Measurements from ENCODE around the gene MAB21L3. TPM values are rescaled to one million over a fixed set of nuclear protein-coding genes. Genes with fewer than 3 reads are reported as not detected.

The MAB21L3 gene
- total and polyA plus RNA-seq, 4 donors, result 0.13 to 0.42 (median 0.26) TPM

DNA sequence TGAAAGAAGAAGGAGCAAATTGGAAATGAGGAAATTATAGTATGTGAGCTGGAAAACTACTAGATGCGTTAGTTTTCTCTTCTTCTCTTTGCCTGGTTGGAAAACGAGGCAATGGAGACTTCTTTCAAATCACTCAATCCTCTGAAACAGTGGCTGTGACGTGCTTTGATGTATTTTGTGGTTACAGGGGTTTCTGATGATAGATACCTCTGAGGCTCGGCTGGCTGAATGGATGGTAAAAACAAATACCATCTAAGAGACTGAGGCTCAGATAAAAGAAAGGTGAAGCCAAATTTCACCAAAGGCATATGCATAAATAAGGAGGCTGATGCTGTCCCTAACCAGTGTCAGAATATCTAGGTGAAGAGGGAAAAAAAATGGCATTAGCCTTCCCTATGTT is 15.1 kb downstream of the MAB21L3 start (continued):
- TF ChIP-seq, protein P1, sequence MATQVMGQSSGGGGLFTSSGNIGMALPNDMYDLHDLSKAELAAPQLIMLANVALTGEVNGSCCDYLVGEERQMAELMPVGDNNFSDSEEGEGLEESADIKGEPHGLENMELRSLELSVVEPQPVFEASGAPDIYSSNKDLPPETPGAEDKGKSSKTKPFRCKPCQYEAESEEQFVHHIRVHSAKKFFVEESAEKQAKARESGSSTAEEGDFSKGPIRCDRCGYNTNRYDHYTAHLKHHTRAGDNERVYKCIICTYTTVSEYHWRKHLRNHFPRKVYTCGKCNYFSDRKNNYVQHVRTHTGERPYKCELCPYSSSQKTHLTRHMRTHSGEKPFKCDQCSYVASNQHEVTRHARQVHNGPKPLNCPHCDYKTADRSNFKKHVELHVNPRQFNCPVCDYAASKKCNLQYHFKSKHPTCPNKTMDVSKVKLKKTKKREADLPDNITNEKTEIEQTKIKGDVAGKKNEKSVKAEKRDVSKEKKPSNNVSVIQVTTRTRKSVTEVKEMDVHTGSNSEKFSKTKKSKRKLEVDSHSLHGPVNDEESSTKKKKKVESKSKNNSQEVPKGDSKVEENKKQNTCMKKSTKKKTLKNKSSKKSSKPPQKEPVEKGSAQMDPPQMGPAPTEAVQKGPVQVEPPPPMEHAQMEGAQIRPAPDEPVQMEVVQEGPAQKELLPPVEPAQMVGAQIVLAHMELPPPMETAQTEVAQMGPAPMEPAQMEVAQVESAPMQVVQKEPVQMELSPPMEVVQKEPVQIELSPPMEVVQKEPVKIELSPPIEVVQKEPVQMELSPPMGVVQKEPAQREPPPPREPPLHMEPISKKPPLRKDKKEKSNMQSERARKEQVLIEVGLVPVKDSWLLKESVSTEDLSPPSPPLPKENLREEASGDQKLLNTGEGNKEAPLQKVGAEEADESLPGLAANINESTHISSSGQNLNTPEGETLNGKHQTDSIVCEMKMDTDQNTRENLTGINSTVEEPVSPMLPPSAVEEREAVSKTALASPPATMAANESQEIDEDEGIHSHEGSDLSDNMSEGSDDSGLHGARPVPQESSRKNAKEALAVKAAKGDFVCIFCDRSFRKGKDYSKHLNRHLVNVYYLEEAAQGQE (IDR thresholded peaks at IDR 0.05), result no peak
- TF ChIP-seq HNF4A (conservative IDR thresholded peaks at IDR 0.05), result no peak
- TF ChIP-seq, protein P2, sequence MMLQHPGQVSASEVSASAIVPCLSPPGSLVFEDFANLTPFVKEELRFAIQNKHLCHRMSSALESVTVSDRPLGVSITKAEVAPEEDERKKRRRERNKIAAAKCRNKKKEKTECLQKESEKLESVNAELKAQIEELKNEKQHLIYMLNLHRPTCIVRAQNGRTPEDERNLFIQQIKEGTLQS (IDR thresholded peaks at IDR 0.05), result no peak
- no peak for TF ChIP-seq YY1 (IDR thresholded peaks at IDR 0.05)
- no peak for TF ChIP-seq HNF4G (IDR thresholded peaks at IDR 0.05)

DNA sequence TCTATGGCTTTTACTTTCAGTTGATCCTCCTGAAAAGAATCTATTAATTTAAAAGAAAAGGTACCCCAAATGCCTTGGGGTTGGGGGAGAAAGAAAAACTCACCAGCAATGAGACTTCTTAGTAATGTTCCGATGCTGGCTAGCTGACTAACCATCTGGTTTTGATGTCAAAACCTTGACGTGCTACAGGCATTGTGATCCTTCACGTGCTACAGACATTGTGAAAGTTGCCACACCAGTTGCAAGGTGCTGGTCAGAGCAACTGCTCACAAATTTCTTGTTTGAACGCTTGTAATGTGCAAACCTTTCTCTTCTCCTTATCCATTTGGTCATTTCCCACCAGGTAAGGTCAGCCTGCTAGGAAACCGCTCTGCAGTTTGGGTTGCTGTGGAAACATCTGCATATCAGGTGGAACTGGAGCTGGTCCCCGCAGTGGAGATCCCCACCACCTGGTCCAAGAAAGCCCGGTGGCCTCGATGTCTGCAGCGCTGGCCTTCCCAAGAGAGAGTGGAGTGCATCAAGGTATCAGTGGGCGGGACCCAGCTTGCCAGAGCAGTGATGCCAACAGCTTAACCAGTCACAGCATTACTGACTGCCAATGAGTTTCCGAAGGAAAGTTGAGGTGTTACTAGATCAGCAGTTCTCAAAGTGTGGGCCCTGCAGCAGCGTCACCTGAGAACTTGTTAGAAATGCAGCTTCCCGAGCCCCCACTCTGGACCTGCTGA is 16.1 kb downstream of the MAB21L3 start:
- no peak for TF ChIP-seq RXRA (IDR thresholded peaks at IDR 0.05)
- no peak for TF ChIP-seq YY1 (IDR thresholded peaks at IDR 0.05)
- no peak for TF ChIP-seq TAF1 (conservative IDR thresholded peaks at IDR 0.05)
- TF ChIP-seq, protein P3, sequence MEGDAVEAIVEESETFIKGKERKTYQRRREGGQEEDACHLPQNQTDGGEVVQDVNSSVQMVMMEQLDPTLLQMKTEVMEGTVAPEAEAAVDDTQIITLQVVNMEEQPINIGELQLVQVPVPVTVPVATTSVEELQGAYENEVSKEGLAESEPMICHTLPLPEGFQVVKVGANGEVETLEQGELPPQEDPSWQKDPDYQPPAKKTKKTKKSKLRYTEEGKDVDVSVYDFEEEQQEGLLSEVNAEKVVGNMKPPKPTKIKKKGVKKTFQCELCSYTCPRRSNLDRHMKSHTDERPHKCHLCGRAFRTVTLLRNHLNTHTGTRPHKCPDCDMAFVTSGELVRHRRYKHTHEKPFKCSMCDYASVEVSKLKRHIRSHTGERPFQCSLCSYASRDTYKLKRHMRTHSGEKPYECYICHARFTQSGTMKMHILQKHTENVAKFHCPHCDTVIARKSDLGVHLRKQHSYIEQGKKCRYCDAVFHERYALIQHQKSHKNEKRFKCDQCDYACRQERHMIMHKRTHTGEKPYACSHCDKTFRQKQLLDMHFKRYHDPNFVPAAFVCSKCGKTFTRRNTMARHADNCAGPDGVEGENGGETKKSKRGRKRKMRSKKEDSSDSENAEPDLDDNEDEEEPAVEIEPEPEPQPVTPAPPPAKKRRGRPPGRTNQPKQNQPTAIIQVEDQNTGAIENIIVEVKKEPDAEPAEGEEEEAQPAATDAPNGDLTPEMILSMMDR (IDR thresholded peaks at IDR 0.05; ENCODE audit: low read depth, low read length, missing input control), result no peak
- TF ChIP-seq SP1 (IDR thresholded peaks at IDR 0.05), result no peak
- no peak for TF ChIP-seq FOXA1 (IDR thresholded peaks at IDR 0.05)
- TF ChIP-seq RAD21 (IDR thresholded peaks at IDR 0.05), result no peak
- no peak for TF ChIP-seq GABPA (IDR thresholded peaks at IDR 0.05 in 1 of 2, conservative IDR thresholded peaks at IDR 0.05 in 1 of 2)
- Histone ChIP-seq H3K4me1 (ENCODE audit: control insufficient read depth in 4 of 4, insufficient read depth in 4 of 4, low read length in 3 of 4) (peaks cover 3 to 18% (median 4%) of the 10 kb centered on the region in 4 donors), H3K4me3 (ENCODE audit: low read depth in 1 of 3, low read length in 3 of 3) (no peak overlapping the region), H3K9me3 (ENCODE audit: control insufficient read depth in 4 of 4, low read length in 3 of 4) (no peaks in the 10 kb centered on the region), H3K36me3 (ENCODE audit: control insufficient read depth in 4 of 4, insufficient read depth in 3 of 4, low read depth in 1 of 4, low read length in 3 of 4) (no peaks in the 10 kb centered on the region), H3K27me3 (ENCODE audit: control insufficient read depth in 4 of 4, insufficient read depth in 4 of 4, low read length in 3 of 4) (no peaks in the 10 kb centered on the region), H3K27ac (ENCODE audit: low read depth in 1 of 2, low read length in 2 of 2) (no peak overlapping the region), H3K9ac (ENCODE audit: low read depth in 1 of 2, low read length in 2 of 2) (no peak overlapping the region)
- WGBS, result 93% methylated on average over 13 of the region's 13 CpGs
- DNase-seq (ENCODE audit: low spot score), result no peak

DNA sequence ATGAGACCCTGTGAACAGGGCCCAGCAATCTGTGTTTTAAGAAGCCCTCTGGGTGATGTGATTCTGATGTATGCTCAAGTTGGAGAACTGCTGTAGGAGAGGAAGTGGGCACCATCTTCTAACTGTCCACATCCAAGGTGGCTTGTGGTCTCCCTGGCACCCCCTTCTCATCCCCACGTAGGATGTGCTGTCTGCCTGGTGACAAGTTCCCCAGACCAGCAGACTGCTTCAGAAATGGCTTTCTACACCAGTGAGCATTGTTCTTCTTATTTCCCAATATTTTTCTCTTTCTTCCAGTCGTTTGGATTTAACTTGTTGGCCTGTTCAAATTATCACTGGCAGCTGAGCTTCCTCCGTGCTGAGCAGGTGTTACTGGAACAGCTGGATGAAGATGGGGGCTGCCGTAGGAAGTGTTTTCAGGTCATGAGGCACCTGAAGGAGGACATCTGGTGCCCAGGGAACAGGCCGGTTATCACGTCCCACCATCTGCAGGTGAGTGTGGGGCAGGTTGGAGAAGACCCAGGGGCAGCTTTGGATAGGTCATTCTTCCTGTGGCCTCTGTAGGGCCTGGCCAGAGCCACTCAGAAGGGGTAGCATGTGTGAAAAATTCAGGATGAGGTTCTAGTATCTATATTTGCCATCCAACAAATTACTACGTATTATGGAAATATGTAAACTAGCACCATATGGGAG is 16.8 kb downstream of the MAB21L3 start:
- Histone ChIP-seq H3K4me1 (ENCODE audit: control insufficient read depth in 4 of 4, insufficient read depth in 4 of 4, low read length in 3 of 4) (peaks cover 3 to 13% (median 4%) of the 10 kb centered on the region in 4 donors), H3K9me3 (ENCODE audit: control insufficient read depth in 4 of 4, low read length in 3 of 4) (no peaks in the 10 kb centered on the region), H3K36me3 (ENCODE audit: control insufficient read depth in 4 of 4, insufficient read depth in 3 of 4, low read depth in 1 of 4, low read length in 3 of 4) (no peaks in the 10 kb centered on the region), H3K27me3 (ENCODE audit: control insufficient read depth in 4 of 4, insufficient read depth in 4 of 4, low read length in 3 of 4) (no peaks in the 10 kb centered on the region), H3K4me3 (ENCODE audit: low read depth in 1 of 3, low read length in 3 of 3) (no peak overlapping the region), H3K9ac (ENCODE audit: low read depth in 1 of 2, low read length in 2 of 2) (no peak overlapping the region), H3K27ac (ENCODE audit: low read depth in 1 of 2, low read length in 2 of 2) (no peak overlapping the region)
- DNase-seq (ENCODE audit: low spot score), result no peak
- 86% methylated on average over 7 of the region's 7 CpGs for WGBS
- TF ChIP-seq, protein P2 (IDR thresholded peaks at IDR 0.05), result no peak
- TF ChIP-seq, protein P1 (IDR thresholded peaks at IDR 0.05), result no peak
- no peak for TF ChIP-seq GABPA (IDR thresholded peaks at IDR 0.05 in 1 of 2, conservative IDR thresholded peaks at IDR 0.05 in 1 of 2)
- TF ChIP-seq EGR1 (IDR thresholded peaks at IDR 0.05; ENCODE audit: low read depth in 2 of 2), result no peak
- no peak for TF ChIP-seq TAF1 (conservative IDR thresholded peaks at IDR 0.05)
- TF ChIP-seq, protein P4, sequence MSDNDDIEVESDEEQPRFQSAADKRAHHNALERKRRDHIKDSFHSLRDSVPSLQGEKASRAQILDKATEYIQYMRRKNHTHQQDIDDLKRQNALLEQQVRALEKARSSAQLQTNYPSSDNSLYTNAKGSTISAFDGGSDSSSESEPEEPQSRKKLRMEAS (IDR thresholded peaks at IDR 0.05), result no peak
- no peak for TF ChIP-seq HNF4G (IDR thresholded peaks at IDR 0.05)
- TF ChIP-seq, protein P3 (IDR thresholded peaks at IDR 0.05; ENCODE audit: low read depth, low read length, missing input control), result no peak
- TF ChIP-seq RXRA (IDR thresholded peaks at IDR 0.05), result no peak
- no peak for TF ChIP-seq SP1 (IDR thresholded peaks at IDR 0.05)
- TF ChIP-seq RAD21 (IDR thresholded peaks at IDR 0.05), result no peak
